C4-2B (cell line): ENCODE measurements around the gene COA8.
"Not testable (repeated sequence)": the region's sequence is repeated elsewhere in the genome, so short reads cannot be mapped to it uniquely, and the experiment has no call there.

ENCODE experiments used
- H3K27ac ChIP-seq: fragments of 450-650 bp; 2 replicates; pipeline ENCODE4 v1.5.1; 2017
- ZFX ChIP-seq: fragments of 450-650 bp; IDR thresholded peaks from 2 replicates; pipeline ENCODE4 v1.6.1; 2017
- TF ChIP-seq, protein P1 (sequence below): fragments of 450-650 bp; conservative IDR thresholded peaks from 2 replicates; pipeline ENCODE4 v1.5.1; 2017; ENCODE audit warnings: mild to moderate bottlenecking

The COA8 gene

DNA sequence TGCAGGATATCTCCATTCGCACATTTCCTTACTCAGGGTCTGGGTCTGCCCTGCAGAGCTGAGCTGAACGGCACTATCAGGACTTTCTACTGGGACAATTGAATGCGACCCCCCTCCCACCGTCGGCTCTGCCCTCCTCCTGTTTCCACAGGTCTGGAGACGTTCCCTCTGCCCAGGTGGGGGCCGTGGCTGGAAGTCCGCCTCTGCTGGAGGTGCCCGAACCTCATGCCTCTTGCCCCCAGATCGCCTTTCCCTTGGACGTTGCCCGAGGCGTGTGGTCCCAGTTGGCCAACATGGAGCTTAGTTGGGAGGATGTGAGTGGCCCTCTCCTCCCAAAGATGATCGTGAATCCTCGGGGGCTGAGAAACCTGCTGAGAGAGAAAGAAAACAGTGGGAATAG, 45.1 kb downstream of the COA8 start:
- no peak overlapping the region for H3K27ac ChIP-seq
- no peak for TF ChIP-seq ZFX
- TF ChIP-seq, protein P1, sequence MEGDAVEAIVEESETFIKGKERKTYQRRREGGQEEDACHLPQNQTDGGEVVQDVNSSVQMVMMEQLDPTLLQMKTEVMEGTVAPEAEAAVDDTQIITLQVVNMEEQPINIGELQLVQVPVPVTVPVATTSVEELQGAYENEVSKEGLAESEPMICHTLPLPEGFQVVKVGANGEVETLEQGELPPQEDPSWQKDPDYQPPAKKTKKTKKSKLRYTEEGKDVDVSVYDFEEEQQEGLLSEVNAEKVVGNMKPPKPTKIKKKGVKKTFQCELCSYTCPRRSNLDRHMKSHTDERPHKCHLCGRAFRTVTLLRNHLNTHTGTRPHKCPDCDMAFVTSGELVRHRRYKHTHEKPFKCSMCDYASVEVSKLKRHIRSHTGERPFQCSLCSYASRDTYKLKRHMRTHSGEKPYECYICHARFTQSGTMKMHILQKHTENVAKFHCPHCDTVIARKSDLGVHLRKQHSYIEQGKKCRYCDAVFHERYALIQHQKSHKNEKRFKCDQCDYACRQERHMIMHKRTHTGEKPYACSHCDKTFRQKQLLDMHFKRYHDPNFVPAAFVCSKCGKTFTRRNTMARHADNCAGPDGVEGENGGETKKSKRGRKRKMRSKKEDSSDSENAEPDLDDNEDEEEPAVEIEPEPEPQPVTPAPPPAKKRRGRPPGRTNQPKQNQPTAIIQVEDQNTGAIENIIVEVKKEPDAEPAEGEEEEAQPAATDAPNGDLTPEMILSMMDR: no peak

DNA sequence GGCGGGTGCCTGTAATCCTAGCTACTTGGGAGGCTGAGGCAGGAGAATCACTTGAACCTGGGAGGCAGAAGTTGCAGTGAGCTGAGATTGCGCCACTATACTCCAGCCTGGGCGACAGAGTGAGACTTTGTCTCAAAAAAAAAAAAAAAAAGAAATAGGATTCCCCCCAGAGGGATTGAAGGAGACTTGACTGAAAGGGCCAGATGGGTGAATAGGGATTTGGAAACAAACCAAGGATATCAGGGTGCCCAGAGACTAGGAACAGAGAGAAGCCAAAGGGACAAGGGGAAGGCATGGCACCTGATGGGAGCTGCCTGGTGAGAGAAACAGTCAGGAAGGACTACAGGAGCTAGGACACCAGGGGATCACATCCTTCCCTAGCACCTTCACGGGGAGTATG, 46.3 kb downstream of the COA8 start:
- H3K27ac ChIP-seq: not testable (repeated sequence)

GRCh38 chr14:103611215-103611614, 48.5 kb downstream of the COA8 start:
- no peak overlapping the region for H3K27ac ChIP-seq
- TF ChIP-seq, protein P1: no peak
- no peak for TF ChIP-seq ZFX

- TF ChIP-seq, protein P1: no peak; the same call in 1 of the 2 replicates
- no peak for TF ChIP-seq ZFX
- H3K27ac ChIP-seq: no peak overlapping the region
Observed at GRCh38 chr14:103613517-103613916, 50.8 kb downstream of the COA8 start.

GRCh38 chr14:103616635-103617300, 54.0 kb downstream of the COA8 start:
- H3K27ac ChIP-seq: no peak overlapping the region
- TF ChIP-seq ZFX: no peak
- TF ChIP-seq, protein P1: no peak

DNA sequence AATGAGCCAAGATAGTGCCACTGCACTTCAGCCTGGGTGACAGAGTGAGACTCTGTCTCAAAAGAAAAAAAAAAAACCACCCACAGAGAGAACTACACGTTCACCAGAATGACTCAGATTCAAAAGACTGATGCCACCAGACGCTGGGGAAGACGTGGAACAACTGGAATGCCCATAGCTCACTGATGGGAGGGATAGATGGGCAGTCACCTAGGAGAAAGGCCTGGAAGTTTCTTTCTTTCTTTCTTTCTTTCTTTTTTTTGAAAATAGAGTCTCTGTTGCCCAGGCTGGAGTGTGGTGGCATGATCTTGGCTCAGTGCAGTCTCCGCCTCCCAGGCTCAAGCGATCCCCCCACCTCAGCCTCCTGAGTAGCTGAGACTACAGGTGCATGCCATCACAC, 56.3 kb downstream of the COA8 start:
- H3K27ac ChIP-seq: no peak overlapping the region
- TF ChIP-seq, protein P1: no peak
- TF ChIP-seq ZFX: no peak

DNA sequence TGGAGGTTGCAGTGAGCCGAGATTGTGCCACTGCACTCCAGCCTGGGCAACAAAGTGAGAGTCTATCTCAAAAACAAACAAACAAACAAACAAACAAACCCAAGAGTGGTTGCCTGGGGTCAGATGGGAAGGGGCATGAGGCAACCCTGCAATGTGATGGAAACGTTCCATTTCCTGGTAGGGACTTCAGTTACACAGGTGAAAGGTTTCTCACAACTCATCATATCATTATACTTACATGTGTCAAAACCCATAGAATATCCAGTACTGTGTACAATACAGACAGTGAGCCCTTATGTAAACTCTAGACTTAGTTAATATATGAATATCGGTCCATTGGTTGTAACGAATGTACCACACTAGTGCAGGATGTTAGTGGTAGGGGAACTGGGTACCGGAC, 59.1 kb downstream of the COA8 start:
- H3K27ac ChIP-seq: no peak overlapping the region
- TF ChIP-seq, protein P1: no peak

DNA sequence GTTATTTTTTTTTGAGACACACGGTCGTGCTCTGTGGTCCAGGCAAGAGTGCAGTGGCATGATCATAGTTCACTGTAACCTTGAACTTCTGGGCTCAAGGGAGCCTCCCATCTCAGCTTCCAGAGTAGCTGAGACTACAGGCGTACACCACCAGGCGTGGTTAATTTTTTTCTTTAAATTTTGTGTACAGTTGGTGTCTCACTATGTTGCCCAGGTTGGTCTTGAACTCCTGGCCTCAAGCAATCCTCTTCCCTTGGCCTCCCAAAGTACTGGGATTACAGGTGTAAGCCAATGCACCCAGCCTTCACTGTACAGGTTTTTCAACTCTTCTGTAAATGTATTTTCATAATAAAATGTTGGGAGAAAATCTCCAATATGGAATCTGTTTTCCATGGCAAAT, 60.5 kb downstream of the COA8 start:
- TF ChIP-seq ZFX: no peak
- TF ChIP-seq, protein P1: no peak
- no peak overlapping the region for H3K27ac ChIP-seq
